Measurements from ENCODE around the gene SFMBT2.

SFMBT2 gene

GRCh38 chr10:7435674-7436073 lies 24.8 kb upstream of the SFMBT2 start:
- H3K4me2 ChIP-seq (ENCODE audit: low read length), result no peak overlapping the region; the same call in 1 of the 2 replicates
- no peak overlapping the region for H3K9ac ChIP-seq (ENCODE audit: low read length)
- H4K20me1 ChIP-seq (ENCODE audit: insufficient read depth, low read length), result no peaks in the 10 kb centered on the region
- TF ChIP-seq CTCF (IDR thresholded peaks at IDR 0.05; ENCODE audit: low read depth, low read length) (no peak), EZH2phosphoT487 (IDR thresholded peaks at IDR 0.05; ENCODE audit: low read depth) (no peak)
- H3K27ac ChIP-seq (ENCODE audit: low read length), result no peak overlapping the region
- H3K4me1 ChIP-seq (ENCODE audit: low read length), result peaks cover 36% of the 10 kb centered on the region
- no peaks in the 10 kb centered on the region for H3K79me2 ChIP-seq (ENCODE audit: low read length)
- H3K27me3 ChIP-seq (ENCODE audit: low read depth, low read length), result no peaks in the 10 kb centered on the region
- H3K9me3 ChIP-seq (ENCODE audit: insufficient read depth, low read length), result no peaks in the 10 kb centered on the region
- H3K4me3 ChIP-seq (ENCODE audit: low read length), result no peak overlapping the region
- no peak overlapping the region for H2AFZ ChIP-seq (ENCODE audit: low read depth, low read length)
- H3K36me3 ChIP-seq (replicated peaks; ENCODE audit: low read depth, low read length), result no peaks in the 10 kb centered on the region

- TF ChIP-seq EZH2phosphoT487 (IDR thresholded peaks at IDR 0.05; ENCODE audit: low read depth), result no peak
- no peak for TF ChIP-seq CTCF (IDR thresholded peaks at IDR 0.05; ENCODE audit: low read depth, low read length)
- Histone ChIP-seq H3K4me3 (ENCODE audit: low read length) (no peak overlapping the region), H4K20me1 (ENCODE audit: insufficient read depth, low read length) (no peaks in the 10 kb centered on the region), H3K9ac (ENCODE audit: low read length) (no peak overlapping the region), H3K4me1 (ENCODE audit: low read length) (peaks cover 36% of the 10 kb centered on the region), H3K79me2 (ENCODE audit: low read length) (no peaks in the 10 kb centered on the region), H3K27me3 (ENCODE audit: low read depth, low read length) (no peaks in the 10 kb centered on the region), H3K9me3 (ENCODE audit: insufficient read depth, low read length) (no peaks in the 10 kb centered on the region), H2AFZ (ENCODE audit: low read depth, low read length) (no peak overlapping the region), H3K27ac (ENCODE audit: low read length) (no peak overlapping the region), H3K4me2 (ENCODE audit: low read length) (no peak overlapping the region), H3K36me3 (replicated peaks; ENCODE audit: low read depth, low read length) (no peaks in the 10 kb centered on the region)
Observed at GRCh38 chr10:7434378-7434777, 23.5 kb upstream of the SFMBT2 start.

GRCh38 chr10:7433861-7434260 lies 23.0 kb upstream of the SFMBT2 start:
- Histone ChIP-seq H3K4me1 (ENCODE audit: low read length) (peaks cover 37% of the 10 kb centered on the region), H3K9ac (ENCODE audit: low read length) (no peak overlapping the region), H4K20me1 (ENCODE audit: insufficient read depth, low read length) (no peaks in the 10 kb centered on the region), H3K4me3 (ENCODE audit: low read length) (peak overlapping the region; percentile 68), H3K79me2 (ENCODE audit: low read length) (no peaks in the 10 kb centered on the region), H3K4me2 (ENCODE audit: low read length) (peak overlapping the region; percentile 75), H3K36me3 (replicated peaks; ENCODE audit: low read depth, low read length) (no peaks in the 10 kb centered on the region), H3K27me3 (ENCODE audit: low read depth, low read length) (no peaks in the 10 kb centered on the region), H2AFZ (ENCODE audit: low read depth, low read length) (peak overlapping the region; percentile 62), H3K9me3 (ENCODE audit: insufficient read depth, low read length) (no peaks in the 10 kb centered on the region), H3K27ac (ENCODE audit: low read length) (no peak overlapping the region)
- TF ChIP-seq EZH2phosphoT487 (IDR thresholded peaks at IDR 0.05; ENCODE audit: low read depth) (no peak), CTCF (IDR thresholded peaks at IDR 0.05; ENCODE audit: low read depth, low read length) (no peak)

GRCh38 chr10:7432884-7433726 lies 22.3 kb upstream of the SFMBT2 start:
- no peaks in the 10 kb centered on the region for H3K9me3 ChIP-seq (ENCODE audit: insufficient read depth, low read length)

More at GRCh38 chr10:7432884-7433726, 22.3 kb upstream of the SFMBT2 start:
- no peak for TF ChIP-seq CTCF (IDR thresholded peaks at IDR 0.05; ENCODE audit: low read depth, low read length)
- TF ChIP-seq EZH2phosphoT487 (IDR thresholded peaks at IDR 0.05; ENCODE audit: low read depth), result no peak
- Histone ChIP-seq H4K20me1 (ENCODE audit: insufficient read depth, low read length) (no peaks in the 10 kb centered on the region), H3K27me3 (ENCODE audit: low read depth, low read length) (no peaks in the 10 kb centered on the region), H3K9ac (ENCODE audit: low read length) (peak overlapping the region; percentile 28), H3K36me3 (replicated peaks; ENCODE audit: low read depth, low read length) (no peaks in the 10 kb centered on the region), H3K27ac (ENCODE audit: low read length) (no peak overlapping the region), H3K79me2 (ENCODE audit: low read length) (no peaks in the 10 kb centered on the region), H3K4me1 (ENCODE audit: low read length) (peaks cover 43% of the 10 kb centered on the region), H3K4me3 (ENCODE audit: low read length) (peak overlapping the region; percentile 68), H3K4me2 (ENCODE audit: low read length) (peak overlapping the region; percentile 75), H2AFZ (ENCODE audit: low read depth, low read length) (peak overlapping the region; percentile 62)
